Panc1 (cell line): Measurements from ENCODE around the gene KLF9. TPM values are rescaled to one million over a fixed set of nuclear protein-coding genes. Genes with fewer than 3 reads are reported as not detected.

Experiments used
- ATAC-seq: fragments of 200-7000 bp; cut with Tn5 transposase; 2 replicates; pipeline ENCODE4 v1.9.1; 2020; ENCODE audit warnings: mild to moderate bottlenecking, moderate library complexity
- BruUV-seq: library from RNA; stranded (reverse); fragments of 400-500 nt; replicated peaks from 2 replicates; lab custom pipeline; 2021; lab: Mats Ljungman, UMichigan
- CTCF ChIA-PET: fragments of 300-600 bp; sonication (Branson Sonifier 250); formaldehyde crosslinking; loops from one replicate; lab custom pipeline; 2022; ENCODE audit warnings: antibody characterized with exemption; lab: Charles Lee
- POLR2A ChIA-PET: fragments of 300-600 bp; sonication (Branson Sonifier 250); formaldehyde crosslinking; loops from one replicate; lab custom pipeline; 2022; ENCODE audit warnings: antibody characterized with exemption; lab: Charles Lee
- DNase-seq: peaks from one replicate; pipeline ENCODE4 v3.0.0-alpha.2; 2010; ENCODE audit warnings: low read depth, low spot score
- H3K27ac ChIP-seq: 2 replicates; pipeline ENCODE4 v1.5.1; 2011; ENCODE audit warnings: mild to moderate bottlenecking, low read length, inconsistent platforms
- H3K27me3 ChIP-seq: fragments of 200-500 bp; sonication (Bioruptor generic); 2 replicates; pipeline ENCODE4 v1.6.0; 2014; ENCODE audit warnings: low read length, inconsistent platforms; ENCODE audit not compliant: control insufficient read depth, insufficient read depth
- H3K36me3 ChIP-seq: fragments of 200-500 bp; sonication (Bioruptor generic); 2 replicates; pipeline ENCODE4 v1.5.1; 2014; ENCODE audit warnings: inconsistent platforms, mild to moderate bottlenecking, low read length, moderate library complexity; ENCODE audit not compliant: control insufficient read depth, insufficient read depth
- H3K4me1 ChIP-seq: 2 replicates; pipeline ENCODE4 v1.5.1; 2011; ENCODE audit warnings: inconsistent platforms, mild to moderate bottlenecking, low read length, moderate library complexity; ENCODE audit not compliant: control insufficient read depth, insufficient read depth
- H3K4me3 ChIP-seq, 2 experiments: 2 replicates each; pipeline ENCODE4 v1.5.1; 2011 to 2012; ENCODE audit warnings: low read depth in 2 of 2, low read length in 2 of 2, mild to moderate bottlenecking in 2 of 2, inconsistent platforms in 1 of 2, moderate library complexity in 1 of 2
- H3K9me3 ChIP-seq: fragments of 200-500 bp; sonication (Bioruptor generic); 2 replicates; pipeline ENCODE4 v1.5.1; 2014; ENCODE audit warnings: low read depth, mild to moderate bottlenecking, inconsistent platforms, low read length, moderate library complexity; ENCODE audit not compliant: control insufficient read depth, insufficient read depth
- CTCF ChIP-seq: fragments of 450-650 bp; IDR thresholded peaks from 2 replicates; pipeline ENCODE4 v1.5.1; 2017; ENCODE audit warnings: mild to moderate bottlenecking
- POLR2AphosphoS5 ChIP-seq: IDR thresholded peaks from 2 replicates; pipeline ENCODE4 v1.6.1; 2012; ENCODE audit warnings: mild to moderate bottlenecking, low read depth, low read length, moderate library complexity
- SIN3A ChIP-seq: IDR thresholded peaks from 2 replicates; pipeline ENCODE4 v1.6.1; 2012; ENCODE audit warnings: low read depth, mild to moderate bottlenecking, low read length, moderate library complexity, borderline replicate concordance; ENCODE audit not compliant: insufficient read depth
- TCF7L2 ChIP-seq: IDR thresholded peaks from 2 replicates; pipeline ENCODE4 v1.6.1; 2011; ENCODE audit warnings: mild to moderate bottlenecking, low read depth, low read length, inconsistent platforms
- in situ Hi-C: cut with HindIII; loops from 2 replicates; pipeline ENCODE4 v1.10.0; 2016; ENCODE audit warnings: low sequenced_read_pairs, low pct_unique_long_range_greater_than_20kb
- intact Hi-C: fragments of 100-400 bp; cut with micrococcal nuclease; formaldehyde crosslinking; loops from one replicate; pipeline ENCODE4 v1.10.0; 2022; ENCODE audit not compliant: unreplicated experiment
- total RNA-seq: library from RNA; stranded (reverse); gene quantifications from one replicate; pipeline ENCODE4 v1.2.1, GENCODE V29; 2021; ENCODE audit not compliant: unreplicated experiment
- TF ChIP-seq, protein P1 (sequence below), 2 experiments: IDR thresholded peaks; 2 replicates each; pipeline ENCODE4 v1.6.1; 2011 to 2012; ENCODE audit warnings: low read depth in 2 of 2, control low read depth in 1 of 2, low read length in 1 of 2, mild to moderate bottlenecking in 1 of 2, moderate library complexity in 1 of 2; ENCODE audit not compliant: insufficient read depth in 1 of 2

Gene KLF9
- total RNA-seq, 1 experiment from 2014 or later: 0.95 TPM

DNA sequence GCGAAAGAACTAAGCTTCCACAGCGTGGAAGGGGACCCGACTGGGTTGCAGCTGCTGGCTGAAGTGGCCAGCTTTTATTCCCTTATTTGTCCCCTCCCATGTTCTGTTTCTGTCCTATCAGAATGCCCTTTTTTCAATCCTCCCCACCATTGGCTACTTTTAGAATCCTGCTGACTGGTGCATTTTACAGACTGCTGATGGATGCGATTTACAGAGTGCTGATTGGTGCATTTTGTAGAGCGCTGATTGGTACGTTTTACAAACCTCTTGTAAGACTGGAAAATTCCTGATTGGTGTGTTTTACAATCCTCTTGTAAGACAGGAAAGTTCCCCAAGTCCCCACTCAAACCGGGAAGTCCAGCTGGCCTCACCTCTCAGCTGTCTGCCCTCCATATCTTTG lies 50.7 kb downstream of the KLF9 start:
- no peaks in the 10 kb centered on the region for H3K9me3 ChIP-seq
- BruUV-seq: no TSS peak
- no peaks in the 10 kb centered on the region for H3K4me1 ChIP-seq
- ChIA-PET CTCF (no interaction called here), POLR2A (interaction anchor here (0.7 kb wide), 1 partner anchor 24 kb away, joined by 5 read pairs; no protein-coding TSS in a partner anchor)
- no peaks in the 10 kb centered on the region for H3K36me3 ChIP-seq
- no peak overlapping the region for H3K4me3 ChIP-seq
- no peak overlapping the region for H3K27ac ChIP-seq
- ATAC-seq (no peak), DNase-seq (no peak)
- intact Hi-C loops (no loop called here), in situ Hi-C loops (no loop called here)
- no peaks in the 10 kb centered on the region for H3K27me3 ChIP-seq
- no peak for TF ChIP-seq TCF7L2

GRCh38 chr9:70362952-70363351 lies 51.5 kb downstream of the KLF9 start:
- H3K4me3 ChIP-seq: no peak overlapping the region
- no peak for DNase-seq
- ATAC-seq: no peak
- H3K9me3 ChIP-seq: no peaks in the 10 kb centered on the region
- in situ Hi-C loops: no loop called here
- POLR2A ChIA-PET: no interaction called here
- no TSS peak for BruUV-seq
- no peaks in the 10 kb centered on the region for H3K27me3 ChIP-seq
- TF ChIP-seq POLR2AphosphoS5: no peak
- TF ChIP-seq SIN3A: no peak
- no peak for TF ChIP-seq CTCF
- TF ChIP-seq, protein P1, sequence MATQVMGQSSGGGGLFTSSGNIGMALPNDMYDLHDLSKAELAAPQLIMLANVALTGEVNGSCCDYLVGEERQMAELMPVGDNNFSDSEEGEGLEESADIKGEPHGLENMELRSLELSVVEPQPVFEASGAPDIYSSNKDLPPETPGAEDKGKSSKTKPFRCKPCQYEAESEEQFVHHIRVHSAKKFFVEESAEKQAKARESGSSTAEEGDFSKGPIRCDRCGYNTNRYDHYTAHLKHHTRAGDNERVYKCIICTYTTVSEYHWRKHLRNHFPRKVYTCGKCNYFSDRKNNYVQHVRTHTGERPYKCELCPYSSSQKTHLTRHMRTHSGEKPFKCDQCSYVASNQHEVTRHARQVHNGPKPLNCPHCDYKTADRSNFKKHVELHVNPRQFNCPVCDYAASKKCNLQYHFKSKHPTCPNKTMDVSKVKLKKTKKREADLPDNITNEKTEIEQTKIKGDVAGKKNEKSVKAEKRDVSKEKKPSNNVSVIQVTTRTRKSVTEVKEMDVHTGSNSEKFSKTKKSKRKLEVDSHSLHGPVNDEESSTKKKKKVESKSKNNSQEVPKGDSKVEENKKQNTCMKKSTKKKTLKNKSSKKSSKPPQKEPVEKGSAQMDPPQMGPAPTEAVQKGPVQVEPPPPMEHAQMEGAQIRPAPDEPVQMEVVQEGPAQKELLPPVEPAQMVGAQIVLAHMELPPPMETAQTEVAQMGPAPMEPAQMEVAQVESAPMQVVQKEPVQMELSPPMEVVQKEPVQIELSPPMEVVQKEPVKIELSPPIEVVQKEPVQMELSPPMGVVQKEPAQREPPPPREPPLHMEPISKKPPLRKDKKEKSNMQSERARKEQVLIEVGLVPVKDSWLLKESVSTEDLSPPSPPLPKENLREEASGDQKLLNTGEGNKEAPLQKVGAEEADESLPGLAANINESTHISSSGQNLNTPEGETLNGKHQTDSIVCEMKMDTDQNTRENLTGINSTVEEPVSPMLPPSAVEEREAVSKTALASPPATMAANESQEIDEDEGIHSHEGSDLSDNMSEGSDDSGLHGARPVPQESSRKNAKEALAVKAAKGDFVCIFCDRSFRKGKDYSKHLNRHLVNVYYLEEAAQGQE (IDR thresholded peaks at IDR 0.05; ENCODE audit: insufficient read depth in 1 of 2, low read depth in 2 of 2, low read length in 1 of 2): no peak
- TF ChIP-seq TCF7L2: no peak
- no peaks in the 10 kb centered on the region for H3K4me1 ChIP-seq
- no peak overlapping the region for H3K27ac ChIP-seq
- CTCF ChIA-PET: no interaction called here
- no peaks in the 10 kb centered on the region for H3K36me3 ChIP-seq
- intact Hi-C loops: no loop called here

DNA sequence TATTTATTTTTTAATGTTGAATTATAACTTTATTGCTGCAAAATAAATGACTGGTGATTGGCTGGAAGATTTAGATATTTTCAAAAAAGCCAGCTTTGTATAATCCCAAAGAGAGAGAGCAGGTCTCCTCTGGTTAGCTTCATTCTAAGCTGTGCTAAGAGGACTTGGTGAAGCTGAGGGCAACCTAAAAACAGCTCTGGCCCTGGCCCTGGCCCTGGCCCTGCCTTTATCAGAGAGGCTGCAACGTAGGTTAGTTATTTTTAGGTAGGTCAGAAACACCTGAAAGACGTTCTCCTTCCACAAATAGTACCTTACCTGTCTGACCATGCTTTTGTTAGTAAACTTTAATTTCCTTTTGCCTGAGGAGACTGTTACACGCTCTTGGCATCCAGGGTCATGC lies 58.7 kb downstream of the KLF9 start:
- no peak for ATAC-seq
- TF ChIP-seq POLR2AphosphoS5 (no peak), CTCF (no peak)
- TF ChIP-seq, protein P1 (IDR thresholded peaks at IDR 0.05; ENCODE audit: insufficient read depth in 1 of 2, low read depth in 2 of 2, low read length in 1 of 2): no peak
- no peak overlapping the region for H3K27ac ChIP-seq
- H3K4me3 ChIP-seq: no peak overlapping the region
- intact Hi-C loops (no loop called here), in situ Hi-C loops (no loop called here)
- DNase-seq: no peak
- POLR2A ChIA-PET: no interaction called here
- peaks cover 2% of the 10 kb centered on the region; the same call in 1 of the 2 replicates for H3K36me3 ChIP-seq
- CTCF ChIA-PET: no interaction called here
- H3K9me3 ChIP-seq: no peaks in the 10 kb centered on the region
- H3K4me1 ChIP-seq: no peaks in the 10 kb centered on the region
- no TSS peak for BruUV-seq
- H3K27me3 ChIP-seq: no peaks in the 10 kb centered on the region
